Pancreas (tissue), 10 donors: ENCODE results near the gene CRYBB1. TPM values are rescaled to one million over a fixed set of nuclear protein-coding genes. Genes with fewer than 3 reads are reported as not detected.
"Not testable (repeated sequence)": the region's sequence is repeated elsewhere in the genome, so short reads cannot be mapped to it uniquely, and the experiment has no call there.

ENCODE experiments used
- ATAC-seq, 4 donors: fragments of 200-7000 bp; cut with Tn5 transposase; one replicate each; pipeline versions ENCODE4 v1.8.0 to v1.9.1; 2020; ENCODE audit warnings: mild to moderate bottlenecking in 4 of 4, moderate library complexity in 4 of 4
- DNase-seq, 6 donors: peaks; one replicate each; pipeline ENCODE4 v3.0.0-alpha.2; 2020
- FAIRE-seq: peaks from 2 replicates; lab custom pipeline; 2012; peaks lifted over from hg19 to GRCh38; lab: Jason Lieb, UNC
- H3K27ac ChIP-seq, 4 donors: fragments of 200-600 bp; sonication (generic); 1 replicate in 3 of 4; 2 replicates in 1 of 4; pipeline versions ENCODE4 v1.5.0 to v1.8.0; 2020
- H3K27me3 ChIP-seq, 4 donors: fragments of 200-600 bp; one replicate each; pipeline ENCODE4 v1.8.0; 2021
- H3K36me3 ChIP-seq, 3 donors: fragments of 200-600 bp; sonication (generic) in 1 of 3; one replicate each; pipeline versions ENCODE4 v1.5.0 to v1.8.0; 2020 to 2021
- H3K4me1 ChIP-seq, 3 donors: fragments of 200-600 bp; one replicate each; pipeline ENCODE4 v1.8.0; 2021
- H3K4me3 ChIP-seq, 4 donors: fragments of 200-600 bp; sonication (generic) in 2 of 4; one replicate each; pipeline versions ENCODE4 v1.5.0 to v1.8.0; 2020 to 2021
- H3K9me3 ChIP-seq, 4 donors: fragments of 200-600 bp; one replicate each; pipeline ENCODE4 v1.8.0; 2021
- WGBS, 2 donors: extraction: QIAGEN DNeasy Blood & Tissue Kit; methylation state at CpG; one replicate each; pipeline ENCODE4 v1.1.7; 2013; 5-methylcytosine and 5-hydroxymethylcytosine counted together
- intact Hi-C, 3 donors: fragments of 100-400 bp; cut with DNase I; formaldehyde crosslinking; loops; one replicate each; pipeline versions ENCODE4 v1.11.1 to v1.14.2; 2022
- polyA plus RNA-seq, 2 donors: library from polyadenylated mRNA; stranded (reverse); fragments of 200-250 nt; gene quantifications; one replicate each; pipeline ENCODE4 v1.2.3, GENCODE V29; 2013
- total RNA-seq, 6 donors: library from RNA; stranded (reverse); fragmentation: NEBNext Ultra II Directional in 4 of 6; extraction: Animal tissue kit (Norgen Biotek cat#: 25700) in 4 of 6; gene quantifications; one replicate each; pipeline versions ENCODE4 v1.2.1 to v1.2.4, GENCODE V29; 2021 to 2023
- TF ChIP-seq, protein P1 (sequence below), 4 donors: fragments of 200-600 bp; sonication (generic) in 3 of 4; IDR thresholded peaks; one replicate each; pipeline versions ENCODE4 v1.5.0 to v1.8.0; 2021; ENCODE audit warnings: antibody characterized with exemption in 4 of 4
- donor health status: healthy with polysubstance abuse.
- donor health status: DM: no; HTN: no; CAD: no; lungs with moderate emphysema.
- donor health status: DM: no; HTN: no; CAD: no.
- donor health status: control.
- donor health status: control.
- donor health status: Bipolar disorder and iron deficiency.
- donor health status: DM: yes; HTN: yes; CAD: no.
- donor health status: DM: no; HTN: no; CAD: no.
- donor health status: DM: no; HTN: no; CAD: no.
- donor health status: DM: yes; HTN: yes; CAD: no.

Gene CRYBB1
- total and polyA plus RNA-seq, 8 donors: 0.14 to 0.66 (median 0.34) TPM; not detected in 3

DNA sequence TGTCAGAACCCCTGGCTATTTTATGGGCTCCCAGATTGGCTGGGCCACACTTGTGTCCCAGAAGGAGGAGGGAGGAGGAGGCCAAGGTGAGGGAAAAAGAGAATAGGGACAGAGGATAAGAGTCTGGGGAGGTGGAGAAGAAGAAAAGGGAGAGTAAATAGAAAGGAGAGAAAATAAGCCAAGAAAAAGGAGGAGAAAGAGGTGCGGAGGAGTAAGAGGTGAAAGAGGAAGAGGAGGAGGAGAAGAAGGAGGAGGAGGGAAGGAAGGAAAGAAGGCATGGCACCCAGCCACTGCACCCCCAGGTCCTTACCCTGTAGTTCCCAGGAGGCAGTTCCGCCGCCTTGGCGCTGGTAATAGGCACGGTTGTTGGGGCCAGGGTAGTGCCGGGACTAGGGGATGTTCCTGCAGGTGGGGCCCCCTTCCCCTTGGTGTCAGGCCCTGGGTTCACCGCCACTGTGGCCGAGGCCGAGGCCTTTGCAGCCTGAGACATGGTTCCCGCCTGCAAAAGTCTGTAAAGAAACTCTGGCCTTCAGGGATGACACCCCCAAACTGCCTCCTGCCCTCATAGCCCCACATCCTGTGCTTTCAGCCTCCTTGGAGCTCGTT lies 1.9 kb downstream of the CRYBB1 start:
- DNase-seq: no peak
- H3K4me3 ChIP-seq: no peak overlapping the region
- TF ChIP-seq, protein P1, sequence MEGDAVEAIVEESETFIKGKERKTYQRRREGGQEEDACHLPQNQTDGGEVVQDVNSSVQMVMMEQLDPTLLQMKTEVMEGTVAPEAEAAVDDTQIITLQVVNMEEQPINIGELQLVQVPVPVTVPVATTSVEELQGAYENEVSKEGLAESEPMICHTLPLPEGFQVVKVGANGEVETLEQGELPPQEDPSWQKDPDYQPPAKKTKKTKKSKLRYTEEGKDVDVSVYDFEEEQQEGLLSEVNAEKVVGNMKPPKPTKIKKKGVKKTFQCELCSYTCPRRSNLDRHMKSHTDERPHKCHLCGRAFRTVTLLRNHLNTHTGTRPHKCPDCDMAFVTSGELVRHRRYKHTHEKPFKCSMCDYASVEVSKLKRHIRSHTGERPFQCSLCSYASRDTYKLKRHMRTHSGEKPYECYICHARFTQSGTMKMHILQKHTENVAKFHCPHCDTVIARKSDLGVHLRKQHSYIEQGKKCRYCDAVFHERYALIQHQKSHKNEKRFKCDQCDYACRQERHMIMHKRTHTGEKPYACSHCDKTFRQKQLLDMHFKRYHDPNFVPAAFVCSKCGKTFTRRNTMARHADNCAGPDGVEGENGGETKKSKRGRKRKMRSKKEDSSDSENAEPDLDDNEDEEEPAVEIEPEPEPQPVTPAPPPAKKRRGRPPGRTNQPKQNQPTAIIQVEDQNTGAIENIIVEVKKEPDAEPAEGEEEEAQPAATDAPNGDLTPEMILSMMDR (IDR thresholded peaks at IDR 0.05): no peak
- H3K9me3 ChIP-seq: no peaks in the 10 kb centered on the region
- intact Hi-C loops: no loop called here
- no peaks in the 10 kb centered on the region for H3K4me1 ChIP-seq
- 74 to 85% methylated on average over 11 of the region's 11 CpGs for WGBS, 2 donors
- no peaks in the 10 kb centered on the region for H3K27me3 ChIP-seq
- H3K36me3 ChIP-seq: no peaks in the 10 kb centered on the region
- FAIRE-seq: no peak
- no peak overlapping the region for H3K27ac ChIP-seq
- ATAC-seq: no peak

DNA sequence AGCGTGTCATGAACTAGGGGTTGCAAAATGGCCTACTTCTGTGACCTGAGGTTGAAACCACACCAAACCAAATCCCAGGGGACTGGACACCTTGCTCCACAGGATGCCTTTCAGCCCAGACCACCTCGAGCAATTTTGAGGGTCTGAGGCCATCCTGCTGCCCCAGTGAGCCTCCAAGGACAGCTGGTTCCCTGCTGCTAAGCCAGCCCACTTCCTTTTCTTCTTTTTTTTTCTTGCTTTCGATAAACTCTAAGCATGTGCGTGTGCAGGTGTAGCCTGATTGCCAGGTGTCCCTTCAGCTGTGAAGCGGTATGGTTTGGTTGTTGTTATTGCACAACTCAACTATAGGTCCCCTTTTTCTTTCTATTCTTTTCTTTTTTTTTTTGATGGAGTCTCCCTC lies 2.7 kb downstream of the CRYBB1 start:
- H3K4me1 ChIP-seq: no peaks in the 10 kb centered on the region
- FAIRE-seq: no peak
- TF ChIP-seq, protein P1 (IDR thresholded peaks at IDR 0.05): no peak
- no peaks in the 10 kb centered on the region for H3K27me3 ChIP-seq
- intact Hi-C loops: no loop called here
- no peak overlapping the region for H3K27ac ChIP-seq
- no peak for ATAC-seq
- 42 to 57% methylated on average over 5 of the region's 5 CpGs for WGBS, 2 donors
- no peaks in the 10 kb centered on the region for H3K36me3 ChIP-seq
- no peak overlapping the region for H3K4me3 ChIP-seq
- no peak for DNase-seq
- no peaks in the 10 kb centered on the region for H3K9me3 ChIP-seq

DNA sequence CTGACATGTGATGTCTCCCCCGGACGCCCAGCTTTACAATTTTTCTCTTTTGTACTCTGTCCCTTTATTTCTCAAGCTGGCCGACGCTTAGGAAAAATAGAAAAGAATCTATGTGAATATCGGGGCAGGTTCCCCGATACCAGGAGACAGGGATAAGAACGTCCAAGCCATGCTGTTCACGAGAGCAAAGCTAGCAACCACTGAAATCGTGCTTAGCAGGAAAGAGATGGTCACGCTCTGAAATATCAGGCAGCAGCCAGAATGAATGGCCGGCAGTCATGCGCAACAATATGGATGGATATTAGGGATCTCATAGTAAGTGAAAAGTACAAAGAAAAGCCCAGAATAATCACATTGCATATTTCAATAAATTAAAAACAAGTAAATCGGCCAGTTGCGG lies 3.5 kb downstream of the CRYBB1 start:
- Histone ChIP-seq H3K27ac (no peak overlapping the region), H3K4me1 (no peaks in the 10 kb centered on the region), H3K27me3 (no peaks in the 10 kb centered on the region), H3K9me3 (no peaks in the 10 kb centered on the region), H3K36me3 (no peaks in the 10 kb centered on the region), H3K4me3 (no peak overlapping the region)
- DNase-seq: no peak
- intact Hi-C loops: no loop called here
- ATAC-seq: no peak
- TF ChIP-seq, protein P1 (IDR thresholded peaks at IDR 0.05): no peak
- 43 to 47% methylated on average over 14 of the region's 14 CpGs for WGBS, 2 donors
- FAIRE-seq: no peak

DNA sequence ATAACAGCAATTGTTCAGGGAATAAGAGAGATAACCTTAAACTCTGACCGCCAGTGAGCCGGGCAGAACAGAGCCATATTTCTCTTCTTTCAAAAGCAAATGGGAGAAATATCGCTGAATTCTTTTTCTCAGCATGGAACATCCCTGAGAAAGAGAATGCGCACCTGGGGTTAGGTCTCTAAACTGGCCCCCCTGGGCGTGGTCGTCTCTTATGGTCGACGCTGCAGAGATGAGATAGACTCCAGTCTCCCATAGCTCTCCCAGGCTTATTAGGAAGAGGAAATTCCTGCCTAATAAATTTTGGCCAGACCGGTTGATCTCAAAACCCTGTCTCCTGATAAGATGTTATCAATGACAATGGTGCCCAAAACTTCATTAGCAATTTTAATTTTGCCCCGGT lies 4.1 kb downstream of the CRYBB1 start:
- intact Hi-C loops, ATAC-seq, H3K9me3 ChIP-seq, FAIRE-seq, H3K27me3 ChIP-seq, DNase-seq, H3K4me1 ChIP-seq, H3K4me3 ChIP-seq, H3K36me3 ChIP-seq, H3K27ac ChIP-seq: not testable (repeated sequence)
- WGBS, 2 donors: 21 to 29% methylated on average over 9 to 10 of the region's 10 CpGs

DNA sequence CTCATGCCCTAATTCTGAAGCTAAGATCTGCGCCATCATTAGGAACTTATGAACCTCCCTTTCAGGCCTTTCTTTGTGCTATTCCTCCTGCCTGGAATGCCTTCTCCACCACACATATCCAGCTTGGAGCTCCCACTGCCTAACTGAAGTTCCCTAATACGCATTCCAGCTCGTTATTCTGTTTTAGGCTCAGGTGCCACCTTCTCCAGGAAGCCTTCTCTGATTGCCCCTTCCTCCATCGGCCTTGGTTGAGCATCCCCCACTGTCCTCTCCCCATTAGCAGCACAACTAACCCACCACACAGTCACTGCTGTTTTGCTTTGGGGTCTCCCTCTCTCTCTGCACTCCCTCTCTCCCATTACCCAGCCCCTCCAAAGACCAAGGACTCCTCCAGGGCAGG lies 5.2 kb downstream of the CRYBB1 start:
- no peak overlapping the region for H3K27ac ChIP-seq
- intact Hi-C loops: no loop called here
- no peaks in the 10 kb centered on the region for H3K9me3 ChIP-seq
- TF ChIP-seq, protein P1 (IDR thresholded peaks at IDR 0.05): no peak
- H3K27me3 ChIP-seq: no peaks in the 10 kb centered on the region
- no peak overlapping the region for H3K4me3 ChIP-seq
- DNase-seq (no peak), ATAC-seq (no peak), FAIRE-seq (no peak)
- 82 to 91% methylated on average over 4 of the region's 4 CpGs for WGBS, 2 donors
- no peaks in the 10 kb centered on the region for H3K4me1 ChIP-seq
- H3K36me3 ChIP-seq: no peaks in the 10 kb centered on the region
